Hepatocyte (in vitro differentiated cells): ENCODE results near the gene CWC15. TPM values are rescaled to one million over a fixed set of nuclear protein-coding genes. Genes with fewer than 3 reads are reported as not detected.
"Not testable (repeated sequence)": the region's sequence is repeated elsewhere in the genome, so short reads cannot be mapped to it uniquely, and the experiment has no call there.

ENCODE experiments used
- DNase-seq: peaks from one replicate; pipeline ENCODE4 v3.0.0-alpha.2; 2016; ENCODE audit warnings: low spot score
- H2AFZ ChIP-seq: fragments of 200-600 bp; sonication (generic); 2 replicates; pipeline ENCODE4 v1.6.0; 2016; ENCODE audit warnings: antibody characterized with exemption, mild to moderate bottlenecking
- H3K27ac ChIP-seq: fragments of 200-600 bp; sonication (generic); 2 replicates; pipeline ENCODE4 v1.5.1; 2016; ENCODE audit warnings: mild to moderate bottlenecking
- H3K27me3 ChIP-seq: fragments of 200-600 bp; sonication (generic); 2 replicates; pipeline ENCODE4 v1.6.1; 2016
- H3K36me3 ChIP-seq: fragments of 200-600 bp; sonication (generic); replicated peaks from 2 replicates; pipeline ENCODE4 v1.5.1; 2016; ENCODE audit warnings: low read depth; ENCODE audit not compliant: insufficient read depth
- H3K4me1 ChIP-seq: fragments of 200-600 bp; sonication (generic); 2 replicates; pipeline ENCODE4 v1.5.1; 2016; ENCODE audit warnings: mild to moderate bottlenecking, moderate library complexity; ENCODE audit not compliant: insufficient read depth
- H3K4me2 ChIP-seq: fragments of 200-600 bp; sonication (generic); 2 replicates; pipeline ENCODE4 v1.6.0; 2016
- H3K4me3 ChIP-seq: fragments of 200-600 bp; sonication (generic); 2 replicates; pipeline ENCODE4 v1.5.1; 2016; ENCODE audit warnings: mild to moderate bottlenecking
- H3K79me2 ChIP-seq: fragments of 200-600 bp; sonication (generic); 2 replicates; pipeline ENCODE4 v1.6.0; 2017; ENCODE audit warnings: mild to moderate bottlenecking
- H3K9me2 ChIP-seq: fragments of 200-600 bp; sonication (generic); replicated peaks from 2 replicates; pipeline ENCODE4 v1.6.0; 2017; ENCODE audit warnings: mild to moderate bottlenecking; ENCODE audit not compliant: insufficient read depth
- H3K9me3 ChIP-seq: fragments of 200-600 bp; sonication (generic); 2 replicates; pipeline ENCODE4 v1.5.1; 2016; ENCODE audit warnings: low read depth, mild to moderate bottlenecking
- H4K20me1 ChIP-seq: fragments of 200-600 bp; sonication (generic); 2 replicates; pipeline ENCODE4 v1.6.0; 2016; ENCODE audit warnings: mild to moderate bottlenecking; ENCODE audit not compliant: insufficient read depth, poor library complexity, severe bottlenecking
- CTCF ChIP-seq: fragments of 200-600 bp; sonication (generic); IDR thresholded peaks from 2 replicates; pipeline ENCODE4 v1.5.1; 2016; ENCODE audit warnings: antibody characterized with exemption, mild to moderate bottlenecking; ENCODE audit not compliant: poor library complexity
- EZH2 ChIP-seq: fragments of 200-600 bp; sonication (generic); IDR thresholded peaks from 2 replicates; pipeline ENCODE4 v1.6.1; 2016; ENCODE audit warnings: antibody characterized with exemption, mild to moderate bottlenecking, borderline replicate concordance
- EZH2phosphoT487 ChIP-seq: fragments of 200-600 bp; sonication (generic); IDR thresholded peaks from one replicate; pipeline ENCODE4 v1.6.1; 2018; ENCODE audit warnings: antibody characterized with exemption, mild to moderate bottlenecking, low read depth, moderate library complexity; ENCODE audit not compliant: unreplicated experiment, severe bottlenecking
- WGBS: methylation state at CpG from one replicate; pipeline ENCODE4 v1.1.6; 2016; ENCODE audit warnings: low lambda C conversion rate; ENCODE audit errors: missing lambda C conversion rate; 5-methylcytosine and 5-hydroxymethylcytosine counted together
- polyA plus RNA-seq: library from polyadenylated mRNA; unstranded; fragments of >200 nt; fragmentation: Nextera tagmentation; extraction: Ambion mirVana; gene quantifications from 2 replicates; pipeline ENCODE4 v1.2.1, GENCODE V29; 2016
- total RNA-seq: library from RNA; depleted of rRNA; stranded (reverse); fragments of >200 nt; gene quantifications from 2 replicates; pipeline ENCODE4 v1.2.3, GENCODE V29; 2014

The CWC15 gene
- total and polyA plus RNA-seq, 2 experiments from 2014 or later = 57.6 to 58.3 TPM

- Histone ChIP-seq H3K9me2 (no peaks in the 10 kb centered on the region), H3K27ac (no peak overlapping the region), H4K20me1 (no peaks in the 10 kb centered on the region), H3K36me3 (no peaks in the 10 kb centered on the region), H3K79me2 (no peaks in the 10 kb centered on the region), H3K9me3 (no peaks in the 10 kb centered on the region), H2AFZ (no peak overlapping the region), H3K4me1 (peaks cover 27% of the 10 kb centered on the region), H3K4me2 (no peak overlapping the region), H3K27me3 (no peaks in the 10 kb centered on the region), H3K4me3 (no peak overlapping the region)
- 88% methylated on average over 5 of the region's 5 CpGs for WGBS
- DNase-seq = no peak
- no peak for TF ChIP-seq EZH2phosphoT487
- TF ChIP-seq CTCF = no peak
- TF ChIP-seq EZH2 = no peak
Observed at GRCh38 chr11:94922321-94923003, 50.9 kb downstream of the CWC15 start.

GRCh38 chr11:94920311-94920710 lies 53.0 kb downstream of the CWC15 start:
- H3K27me3 ChIP-seq = no peaks in the 10 kb centered on the region
- H3K4me3 ChIP-seq = no peak overlapping the region
- H3K9me2 ChIP-seq = no peaks in the 10 kb centered on the region
- TF ChIP-seq EZH2 = no peak
- no peak for TF ChIP-seq CTCF
- no peak for TF ChIP-seq EZH2phosphoT487
- no peaks in the 10 kb centered on the region for H3K36me3 ChIP-seq
- no peak overlapping the region for H3K4me2 ChIP-seq
- no peaks in the 10 kb centered on the region for H3K79me2 ChIP-seq
- no peak for DNase-seq
- H2AFZ ChIP-seq = no peak overlapping the region
- H4K20me1 ChIP-seq = no peaks in the 10 kb centered on the region
- H3K9me3 ChIP-seq = no peaks in the 10 kb centered on the region
- H3K27ac ChIP-seq = no peak overlapping the region
- H3K4me1 ChIP-seq = peaks cover 7% of the 10 kb centered on the region

GRCh38 chr11:94913718-94914394 lies 59.5 kb downstream of the CWC15 start:
- H3K9me3 ChIP-seq, H2AFZ ChIP-seq, H3K27me3 ChIP-seq, H3K36me3 ChIP-seq, H3K4me1 ChIP-seq, H3K79me2 ChIP-seq, H3K9me2 ChIP-seq, H3K4me2 ChIP-seq, DNase-seq, H4K20me1 ChIP-seq, H3K27ac ChIP-seq, H3K4me3 ChIP-seq: not testable (repeated sequence)
- 78% methylated on average over 2 of the region's 2 CpGs for WGBS

- Histone ChIP-seq H3K4me2 (no peak overlapping the region), H3K9me3 (no peaks in the 10 kb centered on the region), H4K20me1 (no peaks in the 10 kb centered on the region), H3K9me2 (no peaks in the 10 kb centered on the region), H3K27me3 (no peaks in the 10 kb centered on the region), H3K36me3 (no peaks in the 10 kb centered on the region), H2AFZ (no peak overlapping the region), H3K27ac (no peak overlapping the region), H3K79me2 (no peaks in the 10 kb centered on the region), H3K4me3 (no peak overlapping the region), H3K4me1 (no peaks in the 10 kb centered on the region)
- 95% methylated on average over 9 of the region's 9 CpGs for whole genome bisulfite sequencing
- no peak for DNase-seq
- TF ChIP-seq EZH2 = no peak
- no peak for TF ChIP-seq CTCF
- TF ChIP-seq EZH2phosphoT487 = no peak
Observed at GRCh38 chr11:94912806-94913205, 60.5 kb downstream of the CWC15 start.
